ENCODE data around the gene ASMT.
"Not testable (repeated sequence)": the region's sequence is repeated elsewhere in the genome, so short reads cannot be mapped to it uniquely, and the experiment has no call there.

Gene ASMT, protein sequence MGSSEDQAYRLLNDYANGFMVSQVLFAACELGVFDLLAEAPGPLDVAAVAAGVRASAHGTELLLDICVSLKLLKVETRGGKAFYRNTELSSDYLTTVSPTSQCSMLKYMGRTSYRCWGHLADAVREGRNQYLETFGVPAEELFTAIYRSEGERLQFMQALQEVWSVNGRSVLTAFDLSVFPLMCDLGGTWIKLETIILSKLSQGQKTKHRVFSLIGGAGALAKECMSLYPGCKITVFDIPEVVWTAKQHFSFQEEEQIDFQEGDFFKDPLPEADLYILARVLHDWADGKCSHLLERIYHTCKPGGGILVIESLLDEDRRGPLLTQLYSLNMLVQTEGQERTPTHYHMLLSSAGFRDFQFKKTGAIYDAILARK

GRCh38 chrX:1614927-1615326 lies at the start of gene ASMT:
Gene ASMT, plus strand, starts transcription at chrX:1615059. Its CDS starts 141 bp downstream, at chrX:1615200.
- no peak for DNase-seq (ENCODE audit: low read depth in 2 of 3, low spot score in 1 of 3)

DNA sequence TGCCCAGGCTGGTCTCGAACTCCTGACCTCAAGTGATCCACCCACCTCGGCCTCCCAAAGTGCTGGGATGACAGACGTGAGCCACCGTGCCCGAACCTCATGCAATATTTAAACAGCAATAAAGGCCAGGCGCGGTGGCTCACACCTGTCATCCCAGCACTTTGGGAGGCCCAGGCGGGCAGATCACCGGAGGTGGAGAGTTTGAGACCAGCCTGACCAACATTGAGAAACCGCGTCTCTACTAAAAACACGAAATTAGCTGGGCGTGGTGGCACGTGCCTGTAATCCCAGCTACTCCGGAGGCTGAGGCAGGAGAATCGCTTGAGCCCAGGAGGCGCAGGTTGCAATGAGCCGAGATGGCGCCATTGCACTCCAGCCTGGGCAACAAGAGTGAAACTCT lies 40.7 kb upstream of the ASMT start:
- not testable (repeated sequence) for DNase-seq (ENCODE audit: low read depth in 2 of 3, low spot score in 1 of 3)

DNA sequence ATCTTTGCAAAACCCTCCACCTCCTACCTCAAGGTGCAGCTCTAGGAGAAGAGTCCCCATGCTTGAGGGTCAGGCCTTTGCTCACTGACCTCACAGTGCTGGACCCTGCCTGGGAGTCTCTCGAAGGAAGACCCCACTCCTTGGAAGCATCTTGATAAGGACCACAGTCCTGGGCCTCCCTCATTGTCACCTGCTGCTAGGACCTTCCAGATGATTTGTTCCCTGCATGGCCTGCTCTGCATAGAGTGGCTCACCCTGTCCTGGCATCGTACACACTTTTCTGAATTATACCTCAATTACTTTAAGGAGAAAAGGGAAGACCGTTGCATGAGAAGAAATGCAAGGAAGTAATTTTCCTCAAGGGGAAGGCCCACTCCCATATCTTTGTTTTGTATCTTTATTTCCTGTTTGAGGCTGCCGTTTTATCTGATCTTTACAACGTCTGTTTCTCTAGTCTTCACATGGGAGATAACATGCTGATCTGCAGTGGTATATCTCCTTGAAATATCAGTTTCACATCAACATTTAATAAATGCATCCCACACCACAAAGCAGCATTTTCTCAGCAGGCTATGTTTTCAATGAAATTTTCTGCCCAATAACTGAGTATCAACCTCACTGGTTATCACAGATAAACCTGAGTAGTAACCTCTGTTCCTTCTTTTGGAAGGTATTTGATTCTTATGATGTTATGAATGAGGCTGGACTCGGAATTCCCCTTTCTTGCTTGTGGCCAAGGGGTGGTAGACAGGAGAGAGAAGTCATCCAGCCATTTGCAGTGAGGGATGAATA lies 38.5 kb upstream of the ASMT start:
- DNase-seq (ENCODE audit: low read depth in 2 of 3, low spot score in 1 of 3), result no peak

DNA sequence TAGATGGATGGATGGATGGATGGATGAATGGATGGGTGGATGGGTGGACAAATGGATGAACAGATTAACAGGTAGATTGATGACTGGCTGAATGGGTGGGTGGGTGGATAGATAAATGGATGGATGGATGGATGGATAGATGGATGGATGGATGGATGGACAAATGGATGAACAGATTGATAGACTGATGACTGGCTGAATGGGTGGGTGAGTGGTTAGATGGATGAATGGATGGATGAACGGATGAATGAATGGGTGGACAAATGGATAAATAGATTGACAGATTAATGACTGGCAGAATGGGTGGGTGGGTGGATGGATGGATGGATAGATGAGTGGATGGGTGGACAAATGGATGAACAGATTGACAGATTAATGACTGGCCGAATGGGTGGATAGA lies 37.0 kb upstream of the ASMT start:
- DNase-seq (ENCODE audit: low read depth in 2 of 3, low spot score in 1 of 3), result no peak

GRCh38 chrX:1578511-1579173 lies 36.2 kb upstream of the ASMT start:
- DNase-seq (ENCODE audit: low read depth in 2 of 3, low spot score in 1 of 3), result no peak

DNA sequence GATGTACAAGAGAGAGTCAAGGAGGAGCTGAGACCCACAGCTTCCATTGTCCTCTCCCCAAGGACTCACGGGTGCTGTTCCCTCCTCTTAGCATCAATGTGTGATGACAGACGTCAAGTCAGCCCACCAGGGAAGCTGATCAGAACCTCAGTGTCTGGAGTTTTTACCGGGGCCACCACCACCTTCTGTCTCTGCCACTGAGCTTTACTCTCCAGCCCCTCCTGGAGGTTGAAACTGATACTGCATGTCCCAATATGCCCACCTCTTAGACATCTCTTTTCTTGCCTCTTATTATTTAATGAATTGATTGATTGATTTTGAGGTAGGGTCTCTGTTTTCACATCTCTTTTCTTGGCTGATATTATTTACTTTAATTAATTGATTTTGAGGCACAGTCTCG lies 33.7 kb upstream of the ASMT start:
- peak; percentile 70 to 96 (median 71) for DNase-seq (ENCODE audit: low read depth in 2 of 3, low spot score in 1 of 3)

- DNase-seq (ENCODE audit: low read depth in 2 of 3, low spot score in 1 of 3), result peak in 2 of 3 donors; percentile 34 to 40
These were observed 32.0 kb upstream of the ASMT start for GRCh38 chrX:1582686-1583437.

DNA sequence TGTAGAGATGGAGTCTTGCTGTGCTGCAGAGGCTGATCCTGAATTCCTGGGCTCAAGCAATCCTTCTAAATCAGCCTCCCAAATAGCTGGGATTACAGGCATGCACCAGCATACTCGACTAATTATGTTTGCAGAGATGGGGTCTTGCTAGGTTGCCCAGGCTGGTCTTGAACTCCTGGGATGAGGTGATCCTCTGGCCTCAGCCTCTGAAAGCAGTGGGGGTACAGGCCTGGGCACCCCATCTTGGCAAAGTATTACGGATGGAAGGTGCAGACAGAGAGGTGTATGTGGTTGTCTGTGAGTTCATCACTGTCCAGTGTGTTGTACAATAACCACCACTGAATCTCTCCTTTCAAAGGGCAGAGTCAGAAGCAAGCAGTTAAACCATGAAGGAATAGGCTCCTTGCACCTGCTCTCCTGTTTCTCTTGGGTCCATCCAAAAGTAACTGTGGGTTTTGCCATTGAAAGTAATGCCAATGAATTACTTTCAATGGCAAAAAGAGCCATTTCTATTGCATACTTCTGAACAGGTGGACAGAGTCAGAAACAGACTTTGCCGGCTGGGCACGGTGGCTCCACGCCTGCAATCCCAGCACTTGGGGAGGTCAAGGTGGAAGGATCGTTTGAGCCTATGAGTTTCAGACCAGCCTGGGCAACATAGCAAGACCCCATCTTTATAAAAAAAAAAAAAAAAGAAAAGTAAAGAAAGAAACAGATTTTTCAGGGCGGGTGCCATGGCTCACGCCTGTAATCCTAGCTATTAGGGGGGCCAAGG lies 30.4 kb upstream of the ASMT start:
- no peak for DNase-seq (ENCODE audit: low read depth in 2 of 3, low spot score in 1 of 3)

DNA sequence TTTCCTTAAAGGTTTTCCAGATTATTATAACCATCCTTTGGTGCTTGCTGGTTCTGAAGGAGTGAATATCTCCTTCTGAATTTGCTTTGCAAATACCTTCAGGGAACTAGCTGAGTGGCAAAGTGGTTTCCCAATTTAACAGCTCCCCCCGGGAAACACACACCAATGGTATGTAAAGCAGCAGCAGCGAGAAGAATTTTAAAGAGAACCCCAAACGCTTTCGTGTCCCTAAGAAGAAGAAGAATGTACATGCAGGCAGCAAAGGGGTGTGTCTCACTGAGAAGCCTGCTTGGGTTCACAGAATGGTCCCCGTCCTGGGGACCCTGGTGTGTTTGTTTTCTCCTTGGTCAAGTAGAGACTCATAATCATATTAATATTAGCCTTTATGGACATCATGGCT lies 27.7 kb upstream of the ASMT start:
- DNase-seq (ENCODE audit: low read depth in 2 of 3, low spot score in 1 of 3), result no peak

- DNase-seq (ENCODE audit: low read depth in 2 of 3, low spot score in 1 of 3), result no peak
These were observed 25.3 kb upstream of the ASMT start for GRCh38 chrX:1589356-1590130.

- peak; percentile 97 to 100 (median 99) for DNase-seq (ENCODE audit: low read depth in 2 of 3, low spot score in 1 of 3)
These were observed 23.6 kb upstream of the ASMT start, which contains the start of gene AKAP17A for GRCh38 chrX:1591102-1591862. Gene AKAP17A, plus strand, starts transcription at chrX:1591604. Its CDS starts 1,859 bp downstream, at chrX:1593463.

DNA sequence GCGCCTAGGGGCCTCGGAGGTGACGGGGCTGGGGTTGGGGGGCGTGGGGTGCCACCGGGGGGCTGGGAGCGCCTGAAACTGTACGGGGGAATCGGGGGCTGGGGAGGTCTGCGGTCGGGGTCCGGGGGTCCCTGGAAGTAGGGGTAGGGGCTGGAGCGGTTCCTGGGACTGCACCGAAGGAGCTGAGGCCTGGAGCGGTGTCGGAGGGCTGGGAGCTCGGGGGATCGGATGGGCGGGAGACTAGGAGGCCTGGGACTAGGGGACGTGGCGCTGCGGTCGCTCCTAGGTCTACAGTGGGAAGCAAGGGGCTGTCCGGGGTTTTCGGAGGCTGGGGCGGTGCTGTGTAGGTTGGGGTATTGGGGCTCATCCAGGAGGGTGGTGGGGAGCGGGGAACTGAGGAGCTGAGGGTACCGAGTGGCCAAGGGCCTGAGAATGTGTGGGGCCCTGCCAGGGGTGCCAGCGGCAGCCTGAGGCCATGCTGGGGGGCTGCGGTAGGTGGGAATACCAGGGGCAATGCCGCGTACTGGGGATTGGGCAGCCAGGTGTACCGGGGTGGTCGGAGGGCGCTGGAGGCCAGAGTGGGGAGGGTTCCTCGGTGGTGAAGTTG lies 22.9 kb upstream of the ASMT start:
- no peak for DNase-seq (ENCODE audit: low read depth in 2 of 3, low spot score in 1 of 3)

DNA sequence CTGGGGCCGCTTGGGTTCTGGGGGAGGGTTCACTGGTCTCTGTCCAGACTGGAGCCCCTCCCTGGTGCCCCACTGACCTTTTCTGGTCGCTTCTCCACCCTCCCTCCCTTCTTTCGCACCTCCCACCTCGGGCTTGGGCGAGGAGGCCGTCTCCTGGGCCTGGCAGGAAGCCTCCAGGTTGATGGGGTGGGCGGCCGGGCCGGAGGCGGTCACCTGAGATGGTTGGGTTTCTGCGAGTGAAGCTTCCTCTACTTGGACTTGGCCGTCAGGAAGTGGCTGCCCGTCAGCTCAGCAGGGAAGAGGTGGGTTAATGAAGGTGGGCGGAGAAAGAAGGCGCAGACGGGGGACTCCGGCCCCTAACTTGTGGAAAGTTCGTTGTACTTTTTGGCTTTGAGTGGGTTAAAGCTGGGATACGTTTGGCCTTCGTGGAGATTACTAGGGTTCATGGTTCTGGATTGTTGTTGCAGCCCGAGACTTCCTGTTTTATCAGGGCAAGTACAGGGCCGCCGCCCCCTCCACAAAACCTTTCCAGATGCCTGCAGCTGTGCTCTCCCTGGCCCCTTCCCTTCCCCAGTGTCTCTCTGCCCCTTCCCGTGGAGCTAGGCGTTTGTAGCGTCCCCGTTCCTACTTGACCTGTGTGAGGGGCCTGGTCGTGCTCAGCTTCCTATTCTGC lies 22.3 kb upstream of the ASMT start:
- no peak for DNase-seq (ENCODE audit: low read depth in 2 of 3, low spot score in 1 of 3)

DNA sequence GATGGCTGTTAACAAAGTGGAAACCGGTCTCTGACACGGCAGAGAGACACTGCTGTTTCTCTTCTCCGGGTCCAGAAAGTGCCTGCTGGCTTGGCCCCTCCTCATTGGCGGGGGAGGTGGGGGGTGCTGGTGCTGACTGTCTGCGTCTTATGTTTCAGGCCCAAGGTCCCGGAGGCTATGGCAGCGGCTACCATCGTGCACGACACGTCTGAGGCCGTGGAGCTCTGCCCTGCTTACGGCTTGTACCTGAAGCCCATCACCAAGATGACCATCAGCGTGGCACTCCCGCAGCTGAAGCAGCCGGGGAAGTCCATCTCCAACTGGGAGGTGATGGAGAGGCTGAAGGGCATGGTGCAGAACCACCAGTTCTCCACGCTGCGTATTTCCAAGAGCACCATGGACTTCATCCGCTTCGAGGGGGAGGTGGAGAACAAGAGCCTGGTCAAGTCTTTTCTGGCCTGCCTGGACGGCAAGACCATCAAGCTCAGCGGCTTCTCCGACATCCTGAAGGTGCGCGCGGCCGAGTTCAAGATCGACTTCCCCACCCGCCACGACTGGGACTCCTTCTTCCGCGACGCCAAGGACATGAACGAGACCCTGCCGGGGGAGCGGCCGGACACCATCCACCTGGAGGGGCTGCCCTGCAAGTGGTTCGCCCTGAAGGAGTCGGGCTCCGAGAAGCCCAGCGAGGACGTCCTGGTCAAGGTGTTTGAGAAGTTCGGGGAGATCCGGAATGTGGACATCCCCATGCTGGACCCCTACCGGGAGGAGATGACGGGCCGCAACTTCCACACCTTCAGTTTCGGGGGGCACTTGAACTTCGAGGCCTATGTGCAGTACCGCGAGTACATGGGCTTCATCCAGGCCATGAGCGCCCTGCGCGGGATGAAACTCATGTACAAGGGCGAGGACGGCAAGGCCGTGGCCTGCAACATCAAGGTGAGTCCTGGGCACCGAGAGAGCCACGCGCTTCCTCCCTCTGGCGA lies 21.3 kb upstream of the ASMT start:
- DNase-seq (ENCODE audit: low read depth in 2 of 3, low spot score in 1 of 3), result no peak

- no peak for DNase-seq (ENCODE audit: low read depth in 2 of 3, low spot score in 1 of 3)
These were observed 19.2 kb upstream of the ASMT start for GRCh38 chrX:1595711-1596060.

DNA sequence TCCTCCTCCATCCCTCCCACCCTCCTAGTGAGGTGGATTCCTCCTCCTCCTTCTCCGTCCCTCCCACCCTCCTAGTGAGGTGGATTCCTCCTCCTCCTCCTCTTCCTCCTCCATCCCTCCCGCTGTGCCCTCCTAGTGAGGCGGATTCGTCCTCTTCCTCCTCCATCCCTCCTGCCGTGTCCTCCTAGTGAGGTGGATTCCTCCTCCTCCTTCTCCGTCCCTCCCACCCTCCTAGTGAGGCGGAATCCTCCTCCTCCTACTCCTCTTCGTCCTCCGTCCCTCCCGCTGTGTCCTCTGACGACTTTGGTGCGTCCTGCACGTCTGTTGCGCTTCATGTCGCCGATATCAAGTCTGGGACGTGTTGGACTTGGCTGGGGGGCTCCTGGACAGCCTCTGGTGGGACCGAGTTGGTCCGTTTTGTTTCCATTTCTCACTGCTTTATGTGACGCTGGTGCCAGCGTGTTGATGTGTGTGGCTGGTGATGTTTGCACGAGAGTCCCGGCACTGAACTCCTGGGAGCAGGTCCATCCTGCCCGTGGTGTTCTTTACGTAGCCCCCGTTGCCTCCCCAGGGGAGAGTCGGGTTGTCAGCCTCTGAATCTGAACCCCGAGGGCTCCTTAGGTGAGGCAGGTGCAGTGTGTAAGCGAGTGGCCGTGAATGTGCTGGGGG lies 18.0 kb upstream of the ASMT start:
- DNase-seq (ENCODE audit: low read depth in 2 of 3, low spot score in 1 of 3), result no peak
